Mucosa of descending colon (tissue), 3 donors: ENCODE results near the gene KIFC1. TPM values are rescaled to one million over a fixed set of nuclear protein-coding genes. Genes with fewer than 3 reads are reported as not detected.

Experiments
- ATAC-seq: fragments of 200-7000 bp; cut with Tn5 transposase; one replicate; pipeline ENCODE4 v1.9.1; 2020; ENCODE audit warnings: mild to moderate bottlenecking, moderate library complexity
- DNase-seq, 3 donors: peaks; one replicate each; pipeline ENCODE4 v3.0.0-alpha.2; 2020
- H3K36me3 ChIP-seq: fragments of 200-600 bp; one replicate; pipeline ENCODE4 v1.8.0; 2021; ENCODE audit warnings: low read depth, mild to moderate bottlenecking
- H3K4me1 ChIP-seq: fragments of 200-600 bp; one replicate; pipeline ENCODE4 v1.8.0; 2021; ENCODE audit warnings: low read depth, mild to moderate bottlenecking
- H3K4me3 ChIP-seq: fragments of 200-600 bp; one replicate; pipeline ENCODE4 v1.8.0; 2021; ENCODE audit warnings: mild to moderate bottlenecking
- H3K9me3 ChIP-seq: fragments of 200-600 bp; one replicate; pipeline ENCODE4 v1.8.0; 2021; ENCODE audit warnings: mild to moderate bottlenecking
- intact Hi-C, 2 donors: fragments of 100-400 bp; cut with DNase I in 1 of 2; cut with micrococcal nuclease in 1 of 2; formaldehyde crosslinking; loops; one replicate each; pipeline versions ENCODE4 v1.11.0 to v1.11.1; 2022; cut with DNase I, micrococcal nuclease
- total RNA-seq, 3 donors: library from RNA; stranded (reverse); fragmentation: NEBNext Ultra II Directional in 2 of 3; extraction: Animal tissue kit (Norgen Biotek cat#: 25700) in 2 of 3; gene quantifications; one replicate each; pipeline versions ENCODE4 v1.2.1 to v1.2.4, GENCODE V29; 2021 to 2023
- TF ChIP-seq, protein P1 (sequence below): fragments of 200-600 bp; IDR thresholded peaks from one replicate; pipeline ENCODE4 v1.8.0; 2022; ENCODE audit warnings: antibody characterized with exemption, mild to moderate bottlenecking
- donor health status: DM: no; HTN: no; CAD: no; lungs with moderate emphysema.
- donor health status: DM: no; HTN: no; CAD: no.
- donor health status: DM: no; HTN: yes; CAD: no.

The KIFC1 gene
- total RNA-seq, 3 donors from 2014 or later = 3.5 to 21.1 (median 6.3) TPM

- intact Hi-C loops = no loop called here
- no peak for DNase-seq
These were observed 24.9 kb downstream of the KIFC1 start for GRCh38 chr6:33416386-33417127.

DNA sequence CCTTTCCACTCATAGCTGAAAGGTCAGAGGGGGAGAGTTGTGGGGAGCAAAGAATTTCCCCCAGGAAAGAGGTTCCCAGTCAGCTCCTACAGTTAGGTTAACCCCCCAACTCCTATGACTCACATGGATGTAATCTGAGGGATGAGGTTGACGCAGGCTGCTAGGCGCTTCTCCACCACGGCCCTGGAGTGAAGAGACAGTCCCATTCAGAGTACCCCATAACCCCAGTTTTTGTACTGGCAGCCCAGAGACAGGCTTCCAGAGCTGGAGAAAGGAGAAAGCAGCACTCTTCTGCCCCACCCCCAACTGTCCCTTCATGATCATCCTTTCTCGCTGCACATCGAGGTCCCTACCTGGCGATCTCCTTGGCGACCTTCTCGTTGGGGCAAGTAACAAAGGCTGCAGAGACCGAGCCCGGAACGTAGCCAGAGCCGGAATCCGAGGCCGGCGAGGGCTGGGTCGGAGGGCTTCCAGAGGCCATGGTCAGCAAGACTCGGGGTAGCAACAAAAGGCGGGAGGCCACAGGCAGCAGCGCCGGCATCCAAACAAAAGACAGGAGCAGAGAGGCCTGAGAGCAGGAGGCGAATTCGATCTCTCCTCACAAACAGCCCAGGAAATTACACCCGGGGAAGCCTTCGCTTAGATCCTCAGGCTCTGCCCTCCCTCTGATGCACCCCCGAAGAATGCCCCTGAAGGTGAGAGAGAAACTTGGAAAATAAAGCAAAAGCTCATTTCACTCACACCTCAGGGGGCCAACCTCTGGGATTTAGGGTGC lies 25.7 kb downstream of the KIFC1 start:
- peak overlapping the region; percentile 44 for H3K4me3 ChIP-seq
- intact Hi-C loops = no loop called here
- no peaks in the 10 kb centered on the region for H3K9me3 ChIP-seq
- TF ChIP-seq, protein P1, sequence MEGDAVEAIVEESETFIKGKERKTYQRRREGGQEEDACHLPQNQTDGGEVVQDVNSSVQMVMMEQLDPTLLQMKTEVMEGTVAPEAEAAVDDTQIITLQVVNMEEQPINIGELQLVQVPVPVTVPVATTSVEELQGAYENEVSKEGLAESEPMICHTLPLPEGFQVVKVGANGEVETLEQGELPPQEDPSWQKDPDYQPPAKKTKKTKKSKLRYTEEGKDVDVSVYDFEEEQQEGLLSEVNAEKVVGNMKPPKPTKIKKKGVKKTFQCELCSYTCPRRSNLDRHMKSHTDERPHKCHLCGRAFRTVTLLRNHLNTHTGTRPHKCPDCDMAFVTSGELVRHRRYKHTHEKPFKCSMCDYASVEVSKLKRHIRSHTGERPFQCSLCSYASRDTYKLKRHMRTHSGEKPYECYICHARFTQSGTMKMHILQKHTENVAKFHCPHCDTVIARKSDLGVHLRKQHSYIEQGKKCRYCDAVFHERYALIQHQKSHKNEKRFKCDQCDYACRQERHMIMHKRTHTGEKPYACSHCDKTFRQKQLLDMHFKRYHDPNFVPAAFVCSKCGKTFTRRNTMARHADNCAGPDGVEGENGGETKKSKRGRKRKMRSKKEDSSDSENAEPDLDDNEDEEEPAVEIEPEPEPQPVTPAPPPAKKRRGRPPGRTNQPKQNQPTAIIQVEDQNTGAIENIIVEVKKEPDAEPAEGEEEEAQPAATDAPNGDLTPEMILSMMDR = no peak
- peak; percentile 45 to 64 (median 60) for DNase-seq
- peaks cover 5% of the 10 kb centered on the region for H3K36me3 ChIP-seq
- ATAC-seq = no peak
- peaks cover 27% of the 10 kb centered on the region for H3K4me1 ChIP-seq

More at GRCh38 chr6:33416386-33417127, 24.9 kb downstream of the KIFC1 start:
- peaks cover 35% of the 10 kb centered on the region for H3K4me1 ChIP-seq
- no peaks in the 10 kb centered on the region for H3K9me3 ChIP-seq
- TF ChIP-seq, protein P1 = no peak
- peaks cover 5% of the 10 kb centered on the region for H3K36me3 ChIP-seq
- peak overlapping the region; percentile 44 for H3K4me3 ChIP-seq
- ATAC-seq = no peak

DNA sequence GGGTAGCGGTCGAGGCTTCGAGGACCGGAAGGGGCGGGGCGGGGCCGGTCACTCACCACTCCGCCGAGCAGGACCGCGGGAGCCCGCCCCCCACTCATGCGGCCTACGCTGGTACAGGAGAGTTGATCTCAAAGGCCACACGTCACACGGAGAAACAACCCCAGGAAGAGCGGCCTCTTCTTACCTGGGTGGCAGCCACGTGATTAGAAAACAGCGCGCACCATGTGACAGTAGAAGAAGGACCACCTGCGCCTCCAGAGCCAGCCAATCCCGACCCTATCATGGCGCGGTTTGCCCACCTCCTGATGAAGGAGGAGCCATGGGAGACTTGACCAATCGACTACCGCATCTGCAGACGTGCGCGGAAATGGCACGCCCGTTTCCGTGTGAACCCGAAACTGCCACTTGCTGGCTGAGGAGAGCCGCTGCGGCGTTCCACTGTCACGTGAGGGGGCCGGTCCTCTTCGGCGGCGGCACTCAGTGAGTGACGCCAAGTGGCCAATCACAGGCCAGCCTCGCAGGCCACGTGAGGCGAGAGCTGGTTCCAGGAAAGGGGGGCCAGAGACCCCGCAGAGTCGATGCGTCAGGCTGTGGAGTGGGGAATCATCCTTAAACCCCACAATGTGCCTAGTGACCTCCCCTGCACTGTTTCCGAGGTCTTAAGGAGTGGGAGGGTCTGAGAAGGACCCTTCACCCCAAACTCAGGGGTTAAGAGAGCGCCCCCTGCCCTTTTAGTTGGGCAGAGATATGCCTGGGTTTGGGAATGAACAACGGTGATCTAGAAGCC lies 26.5 kb downstream of the KIFC1 start, which contains the start of gene CUTA:
Gene CUTA, minus strand, starts transcription at position 205 of the 787 bp plus-strand sequence. Its CDS starts 107 bp downstream, at position 98.
- intact Hi-C loops = no loop called here

GRCh38 chr6:33418690-33419291 lies 27.2 kb downstream of the KIFC1 start:
- TF ChIP-seq, protein P1 = no peak
- DNase-seq (no peak), ATAC-seq (no peak)
- Histone ChIP-seq H3K9me3 (no peaks in the 10 kb centered on the region), H3K4me3 (no peak overlapping the region), H3K36me3 (peaks cover 5% of the 10 kb centered on the region), H3K4me1 (peaks cover 21% of the 10 kb centered on the region)
- intact Hi-C loops = no loop called here

More for the DNA sequence above, 26.5 kb downstream of the KIFC1 start, which contains the start of gene CUTA:
- no peaks in the 10 kb centered on the region for H3K9me3 ChIP-seq
- peak within 1 kb of the TSS; percentile 44 for H3K4me3 ChIP-seq
- H3K4me1 ChIP-seq = peaks cover 21% of the 10 kb centered on the region
- ATAC-seq (peak; percentile 95), DNase-seq (peak; percentile 98 to 100 (median 99))
- peaks cover 5% of the 10 kb centered on the region for H3K36me3 ChIP-seq
- TF ChIP-seq, protein P1 = peak; percentile 14
